ENCODE measurements around the gene SLC4A2.
A peak's percentile ranks its signal among the peaks of the same experiment; 100 is the strongest.
"Not testable (repeated sequence)": the region's sequence is repeated elsewhere in the genome, so short reads cannot be mapped to it uniquely, and the experiment has no call there.

SLC4A2 gene

DNA sequence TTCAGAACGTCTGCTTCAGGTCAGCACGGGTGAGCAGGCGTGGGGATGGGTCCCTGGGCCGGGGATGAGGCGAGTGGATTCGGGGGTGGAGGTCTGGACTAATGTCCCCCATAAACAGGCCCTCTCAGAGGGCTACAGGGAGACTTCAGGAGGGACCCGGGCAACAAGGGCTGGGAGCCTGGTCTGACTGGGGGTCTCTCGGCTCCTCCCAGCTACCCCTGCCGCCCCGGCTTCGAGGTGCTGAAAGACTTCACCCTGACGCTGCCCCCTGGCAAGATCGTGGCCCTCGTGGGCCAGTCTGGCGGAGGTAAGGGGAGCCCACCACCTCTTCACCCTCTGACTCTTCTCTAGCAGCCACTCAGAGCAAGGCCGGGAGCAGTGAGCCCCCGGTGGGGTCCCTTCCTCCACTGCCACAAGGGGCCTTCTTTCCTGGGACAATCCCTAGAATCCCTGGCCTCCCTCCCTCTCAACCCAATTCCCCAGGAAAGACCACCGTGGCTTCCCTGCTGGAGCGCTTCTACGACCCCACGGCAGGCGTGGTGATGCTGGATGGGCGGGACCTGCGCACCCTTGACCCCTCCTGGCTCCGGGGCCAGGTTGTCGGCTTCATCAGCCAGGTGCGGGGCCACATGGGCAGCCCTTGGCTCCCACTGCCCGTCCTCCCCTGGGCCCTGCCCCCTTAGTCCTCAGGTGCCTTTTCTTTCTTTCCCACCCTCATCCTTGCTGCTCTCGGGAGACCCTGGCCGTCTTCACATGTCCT is 18.6 kb upstream of the SLC4A2 start:
- H3K27ac Mint-ChIP-seq (ENCODE audit: low read depth), result no peak overlapping the region
- H3K9me3 Mint-ChIP-seq, result no peaks in the 10 kb centered on the region
- H3K36me3 Mint-ChIP-seq (ENCODE audit: insufficient read depth), result peaks cover 9% of the 10 kb centered on the region
- no peak for ATAC-seq (replicated peaks; ENCODE audit: extremely low read depth, poor library complexity, severe bottlenecking)
- H3K4me1 Mint-ChIP-seq, result peaks cover 4% of the 10 kb centered on the region
- no peaks in the 10 kb centered on the region for H3K27me3 Mint-ChIP-seq
- no peak for DNase-seq (ENCODE audit: low spot score in 2 of 2)
- H3K4me3 Mint-ChIP-seq, result no peak overlapping the region

- not testable (repeated sequence) for H3K4me3 Mint-ChIP-seq; H3K27me3 Mint-ChIP-seq; H3K9me3 Mint-ChIP-seq; H3K27ac Mint-ChIP-seq (ENCODE audit: low read depth); ATAC-seq (replicated peaks; ENCODE audit: extremely low read depth, poor library complexity, severe bottlenecking); DNase-seq (ENCODE audit: low spot score in 2 of 2); H3K4me1 Mint-ChIP-seq; H3K36me3 Mint-ChIP-seq (ENCODE audit: insufficient read depth)
These were observed 15.9 kb upstream of the SLC4A2 start for GRCh38 chr7:151043449-151043848.

- Mint-ChIP-seq H3K9me3 (no peaks in the 10 kb centered on the region), H3K4me1 (peaks cover 4% of the 10 kb centered on the region), H3K4me3 (no peak overlapping the region), H3K27ac (ENCODE audit: low read depth) (no peak overlapping the region), H3K27me3 (no peaks in the 10 kb centered on the region), H3K36me3 (ENCODE audit: insufficient read depth) (peaks cover 7% of the 10 kb centered on the region)
- DNase-seq (ENCODE audit: low spot score in 2 of 2) (no peak), ATAC-seq (replicated peaks; ENCODE audit: extremely low read depth, poor library complexity, severe bottlenecking) (no peak)
These were observed 15.4 kb upstream of the SLC4A2 start for GRCh38 chr7:151043959-151044358.

GRCh38 chr7:151045262-151045661 is 14.1 kb upstream of the SLC4A2 start:
- no peak for DNase-seq (ENCODE audit: low spot score in 2 of 2)
- Mint-ChIP-seq H3K27ac (ENCODE audit: low read depth) (no peak overlapping the region), H3K9me3 (no peaks in the 10 kb centered on the region), H3K4me3 (no peak overlapping the region), H3K36me3 (ENCODE audit: insufficient read depth) (peaks cover 7% of the 10 kb centered on the region), H3K27me3 (no peaks in the 10 kb centered on the region), H3K4me1 (no peaks in the 10 kb centered on the region)
- no peak for ATAC-seq (replicated peaks; ENCODE audit: extremely low read depth, poor library complexity, severe bottlenecking)

DNA sequence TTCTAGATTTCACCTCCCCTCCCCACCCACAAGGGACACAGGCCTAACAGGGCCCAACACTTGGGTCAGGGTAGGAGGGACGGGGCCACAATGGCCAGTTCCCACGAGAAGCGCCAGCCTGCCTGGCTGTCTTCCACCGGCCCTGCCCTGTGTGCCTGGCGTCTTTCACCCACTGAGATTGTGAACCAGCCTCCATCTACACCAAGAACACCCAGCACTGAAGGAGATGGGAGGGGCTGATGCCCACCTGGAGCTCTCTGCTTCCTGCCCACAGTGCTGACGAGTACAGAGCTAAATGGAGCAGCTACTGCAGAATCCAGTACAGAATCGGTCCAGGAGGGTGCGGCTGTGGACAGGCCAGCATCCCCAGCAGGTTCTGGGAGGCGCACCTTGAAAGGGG is 13.4 kb upstream of the SLC4A2 start:
- Mint-ChIP-seq H3K4me3 (no peak overlapping the region), H3K36me3 (ENCODE audit: insufficient read depth) (peaks cover 7% of the 10 kb centered on the region), H3K27ac (ENCODE audit: low read depth) (no peak overlapping the region), H3K4me1 (no peaks in the 10 kb centered on the region), H3K9me3 (no peaks in the 10 kb centered on the region), H3K27me3 (no peaks in the 10 kb centered on the region)
- no peak for ATAC-seq (replicated peaks; ENCODE audit: extremely low read depth, poor library complexity, severe bottlenecking)
- no peak for DNase-seq (ENCODE audit: low spot score in 2 of 2)

GRCh38 chr7:151046603-151047573 is 12.5 kb upstream of the SLC4A2 start:
- ATAC-seq (replicated peaks; ENCODE audit: extremely low read depth, poor library complexity, severe bottlenecking), result no peak
- peaks cover 6% of the 10 kb centered on the region for H3K36me3 Mint-ChIP-seq (ENCODE audit: insufficient read depth)

DNA sequence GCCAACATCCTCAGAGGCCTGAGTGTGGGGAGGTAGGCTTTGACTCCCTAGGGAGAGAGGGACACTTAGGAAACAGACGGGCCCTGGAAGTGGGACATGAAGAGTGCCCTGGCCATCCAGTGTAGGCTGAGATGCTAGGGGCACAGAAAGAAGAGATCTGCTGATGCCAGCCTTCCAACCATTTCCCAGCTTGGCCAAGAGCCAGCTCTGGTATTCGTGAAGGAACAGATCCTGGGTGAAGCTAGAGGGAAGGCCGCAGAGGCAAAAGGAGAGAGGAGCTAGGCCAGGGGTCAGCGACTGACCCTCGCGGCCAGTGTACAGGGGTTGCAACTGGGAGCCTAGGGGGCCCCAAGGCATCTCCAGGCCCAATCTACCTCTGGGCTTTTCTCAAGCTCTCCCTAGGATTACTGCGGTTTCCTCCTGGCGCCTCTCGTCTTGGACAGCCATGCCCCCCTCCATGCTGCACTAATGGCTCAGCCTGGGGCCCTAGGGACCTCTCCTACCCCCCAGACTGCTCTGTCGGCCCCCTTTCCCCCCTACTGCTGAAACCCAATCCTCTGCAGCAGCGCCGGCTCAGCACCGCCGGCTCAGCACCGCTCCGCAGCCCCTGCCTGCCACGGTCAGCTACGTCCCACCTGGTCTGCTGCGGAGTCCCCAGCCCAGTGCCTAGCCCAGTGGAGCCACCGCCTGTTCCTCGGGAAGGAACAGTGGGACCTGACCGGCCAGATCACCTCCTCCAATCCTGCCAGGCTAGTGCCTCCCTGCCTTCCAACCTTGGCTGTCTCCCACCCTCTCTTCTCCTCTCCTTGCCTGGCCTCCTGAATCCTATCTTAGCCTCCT is 11.2 kb upstream of the SLC4A2 start, which contains the start of gene ASIC3:
Gene ASIC3, plus strand, starts transcription at position 556 of the 840 bp plus-strand sequence. CDS start 355 bp downstream, outside the sequence.
- DNase-seq (ENCODE audit: low spot score in 2 of 2) (no peak), ATAC-seq (replicated peaks; ENCODE audit: extremely low read depth, poor library complexity, severe bottlenecking) (no peak)
- H3K4me3 Mint-ChIP-seq, result no peak within 1 kb of the TSS
- H3K27ac Mint-ChIP-seq (ENCODE audit: low read depth), result no peak within 1 kb of the TSS
- H3K4me1 Mint-ChIP-seq, result peaks cover 5% of the 10 kb centered on the region
- H3K27me3 Mint-ChIP-seq, result peaks cover 16% of the 10 kb centered on the region
- H3K9me3 Mint-ChIP-seq, result no peaks in the 10 kb centered on the region
- H3K36me3 Mint-ChIP-seq (ENCODE audit: insufficient read depth), result peaks cover 1% of the 10 kb centered on the region

More at GRCh38 chr7:151046603-151047573, 12.5 kb upstream of the SLC4A2 start:
- Mint-ChIP-seq H3K9me3 (no peaks in the 10 kb centered on the region), H3K4me3 (no peak overlapping the region), H3K27me3 (peaks cover 3% of the 10 kb centered on the region), H3K27ac (ENCODE audit: low read depth) (no peak overlapping the region), H3K4me1 (no peaks in the 10 kb centered on the region)
- DNase-seq (ENCODE audit: low spot score in 2 of 2), result no peak

GRCh38 chr7:151048911-151049463 is 10.4 kb upstream of the SLC4A2 start:
- Mint-ChIP-seq H3K27me3 (peaks cover 16% of the 10 kb centered on the region), H3K9me3 (no peaks in the 10 kb centered on the region), H3K27ac (ENCODE audit: low read depth) (no peak overlapping the region), H3K36me3 (ENCODE audit: insufficient read depth) (peaks cover 1% of the 10 kb centered on the region), H3K4me3 (no peak overlapping the region), H3K4me1 (peaks cover 5% of the 10 kb centered on the region)
- no peak for ATAC-seq (replicated peaks; ENCODE audit: extremely low read depth, poor library complexity, severe bottlenecking)
- DNase-seq (ENCODE audit: low spot score in 2 of 2), result no peak

GRCh38 chr7:151051108-151051507 is 8.3 kb upstream of the SLC4A2 start:
- no peaks in the 10 kb centered on the region for H3K9me3 Mint-ChIP-seq
- ATAC-seq (replicated peaks; ENCODE audit: extremely low read depth, poor library complexity, severe bottlenecking), result peak; percentile 74
- no peaks in the 10 kb centered on the region for H3K36me3 Mint-ChIP-seq (ENCODE audit: insufficient read depth)
- H3K27me3 Mint-ChIP-seq, result peaks cover 16% of the 10 kb centered on the region
- H3K4me3 Mint-ChIP-seq, result no peak overlapping the region
- no peak overlapping the region for H3K27ac Mint-ChIP-seq (ENCODE audit: low read depth)
- DNase-seq (ENCODE audit: low spot score in 2 of 2), result peak in 1 of 2 donors; percentile 30
- peaks cover 5% of the 10 kb centered on the region for H3K4me1 Mint-ChIP-seq

- H3K27me3 Mint-ChIP-seq, result peaks cover 16% of the 10 kb centered on the region
- DNase-seq (ENCODE audit: low spot score in 2 of 2) (no peak), ATAC-seq (replicated peaks; ENCODE audit: extremely low read depth, poor library complexity, severe bottlenecking) (no peak)
- no peak overlapping the region for H3K4me3 Mint-ChIP-seq
- H3K9me3 Mint-ChIP-seq, result no peaks in the 10 kb centered on the region
- peaks cover 2% of the 10 kb centered on the region for H3K36me3 Mint-ChIP-seq (ENCODE audit: insufficient read depth)
- H3K27ac Mint-ChIP-seq (ENCODE audit: low read depth), result no peak overlapping the region
- peaks cover 15% of the 10 kb centered on the region for H3K4me1 Mint-ChIP-seq
These were observed 6.3 kb upstream of the SLC4A2 start for GRCh38 chr7:151053096-151053495.

- ATAC-seq (replicated peaks; ENCODE audit: extremely low read depth, poor library complexity, severe bottlenecking), result no peak
- DNase-seq (ENCODE audit: low spot score in 2 of 2), result no peak
- no peak overlapping the region for H3K27ac Mint-ChIP-seq (ENCODE audit: low read depth)
- no peak overlapping the region for H3K4me3 Mint-ChIP-seq
- H3K36me3 Mint-ChIP-seq (ENCODE audit: insufficient read depth), result peaks cover 6% of the 10 kb centered on the region
- H3K9me3 Mint-ChIP-seq, result no peaks in the 10 kb centered on the region
- H3K27me3 Mint-ChIP-seq, result peaks cover 16% of the 10 kb centered on the region
- H3K4me1 Mint-ChIP-seq, result peaks cover 21% of the 10 kb centered on the region
These were observed 5.6 kb upstream of the SLC4A2 start for GRCh38 chr7:151053751-151054150.

DNA sequence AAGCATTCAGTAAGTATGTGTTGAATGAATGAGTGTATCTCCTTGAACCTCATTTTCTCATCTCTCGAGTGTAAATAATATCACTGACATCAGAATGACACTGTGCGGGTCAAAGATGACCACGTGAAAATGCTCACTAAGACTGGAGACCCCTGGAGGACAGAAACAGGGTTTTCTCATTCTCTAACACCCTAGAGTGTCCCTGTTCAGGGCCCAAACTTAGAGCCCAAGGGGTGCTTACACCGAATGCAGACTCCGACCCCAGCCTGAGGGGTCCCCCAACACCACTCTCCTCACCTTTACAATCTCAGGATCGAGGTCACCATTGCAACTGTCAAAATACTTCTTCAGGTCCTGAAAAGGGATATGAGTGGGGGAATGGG is 3.1 kb upstream of the SLC4A2 start:
- H3K27ac Mint-ChIP-seq (ENCODE audit: low read depth), result no peak overlapping the region
- no peaks in the 10 kb centered on the region for H3K9me3 Mint-ChIP-seq
- peaks cover 31% of the 10 kb centered on the region for H3K4me1 Mint-ChIP-seq
- peaks cover 14% of the 10 kb centered on the region for H3K36me3 Mint-ChIP-seq (ENCODE audit: insufficient read depth)
- DNase-seq (ENCODE audit: low spot score in 2 of 2), result no peak
- peaks cover 16% of the 10 kb centered on the region for H3K27me3 Mint-ChIP-seq
- ATAC-seq (replicated peaks; ENCODE audit: extremely low read depth, poor library complexity, severe bottlenecking), result no peak
- H3K4me3 Mint-ChIP-seq, result peak overlapping the region; percentile 94
